Measurements from ENCODE around the gene DTNBP1. TPM values are rescaled to one million over a fixed set of nuclear protein-coding genes. Genes with fewer than 3 reads are reported as not detected.

DTNBP1 gene
- total RNA-seq, 1 experiment from 2014 or later: 20.7 TPM

DNA sequence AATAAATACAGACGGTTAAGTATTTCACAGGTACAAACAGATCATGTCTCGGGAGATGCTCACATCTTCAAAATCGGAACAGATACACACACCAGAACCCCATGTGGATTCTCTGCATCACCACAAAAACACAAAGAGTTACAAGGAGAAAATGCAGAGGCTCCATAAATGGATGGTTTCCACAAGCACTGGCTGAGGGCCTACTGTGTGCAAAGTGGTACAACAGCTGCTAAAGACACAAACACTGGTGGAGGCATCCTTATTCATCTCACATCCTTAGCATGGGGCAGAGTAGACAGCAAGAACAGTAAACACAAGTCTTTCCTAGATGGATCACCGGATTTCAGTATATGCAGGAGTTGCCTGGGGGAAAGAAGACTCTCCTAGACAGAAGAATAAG, 88.8 kb downstream of the DTNBP1 start:
- no peak overlapping the region for H3K27ac Mint-ChIP-seq (ENCODE audit: unreplicated experiment)
- H3K9me3 ChIP-seq: no peaks in the 10 kb centered on the region
- no peak for DNase-seq
- H3K4me1 Mint-ChIP-seq (ENCODE audit: low read depth, unreplicated experiment): peaks cover 31% of the 10 kb centered on the region
- H3K27me3 ChIP-seq (replicated peaks; ENCODE audit: control insufficient read depth, insufficient read depth, low read length): no peaks in the 10 kb centered on the region
- ChIA-PET CTCF (no interaction called here), POLR2A (no interaction called here)
- intact Hi-C loops (cut with micrococcal nuclease; ENCODE audit: unreplicated experiment): no loop called here
- H3K9me3 Mint-ChIP-seq (ENCODE audit: unreplicated experiment): no peaks in the 10 kb centered on the region
- no peak overlapping the region for H3K4me3 ChIP-seq (ENCODE audit: low read depth, low read length)
- no peak overlapping the region for H3K4me3 Mint-ChIP-seq (ENCODE audit: unreplicated experiment)
- H3K36me3 Mint-ChIP-seq (ENCODE audit: insufficient read depth, unreplicated experiment): no peaks in the 10 kb centered on the region
- H3K4me1 ChIP-seq: no peaks in the 10 kb centered on the region
- BruUV-seq (replicated peaks): no TSS peak
- no peaks in the 10 kb centered on the region for H3K27me3 Mint-ChIP-seq (ENCODE audit: insufficient read depth, unreplicated experiment)
- no peaks in the 10 kb centered on the region for H3K36me3 ChIP-seq (ENCODE audit: control insufficient read depth, insufficient read depth, low read length)
- TF ChIP-seq, protein P1, sequence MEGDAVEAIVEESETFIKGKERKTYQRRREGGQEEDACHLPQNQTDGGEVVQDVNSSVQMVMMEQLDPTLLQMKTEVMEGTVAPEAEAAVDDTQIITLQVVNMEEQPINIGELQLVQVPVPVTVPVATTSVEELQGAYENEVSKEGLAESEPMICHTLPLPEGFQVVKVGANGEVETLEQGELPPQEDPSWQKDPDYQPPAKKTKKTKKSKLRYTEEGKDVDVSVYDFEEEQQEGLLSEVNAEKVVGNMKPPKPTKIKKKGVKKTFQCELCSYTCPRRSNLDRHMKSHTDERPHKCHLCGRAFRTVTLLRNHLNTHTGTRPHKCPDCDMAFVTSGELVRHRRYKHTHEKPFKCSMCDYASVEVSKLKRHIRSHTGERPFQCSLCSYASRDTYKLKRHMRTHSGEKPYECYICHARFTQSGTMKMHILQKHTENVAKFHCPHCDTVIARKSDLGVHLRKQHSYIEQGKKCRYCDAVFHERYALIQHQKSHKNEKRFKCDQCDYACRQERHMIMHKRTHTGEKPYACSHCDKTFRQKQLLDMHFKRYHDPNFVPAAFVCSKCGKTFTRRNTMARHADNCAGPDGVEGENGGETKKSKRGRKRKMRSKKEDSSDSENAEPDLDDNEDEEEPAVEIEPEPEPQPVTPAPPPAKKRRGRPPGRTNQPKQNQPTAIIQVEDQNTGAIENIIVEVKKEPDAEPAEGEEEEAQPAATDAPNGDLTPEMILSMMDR (IDR thresholded peaks at IDR 0.05; ENCODE audit: insufficient read depth in 1 of 2, low read depth in 1 of 2, low read length in 1 of 2, severe bottlenecking in 1 of 2, unreplicated experiment in 1 of 2): no peak

DNA sequence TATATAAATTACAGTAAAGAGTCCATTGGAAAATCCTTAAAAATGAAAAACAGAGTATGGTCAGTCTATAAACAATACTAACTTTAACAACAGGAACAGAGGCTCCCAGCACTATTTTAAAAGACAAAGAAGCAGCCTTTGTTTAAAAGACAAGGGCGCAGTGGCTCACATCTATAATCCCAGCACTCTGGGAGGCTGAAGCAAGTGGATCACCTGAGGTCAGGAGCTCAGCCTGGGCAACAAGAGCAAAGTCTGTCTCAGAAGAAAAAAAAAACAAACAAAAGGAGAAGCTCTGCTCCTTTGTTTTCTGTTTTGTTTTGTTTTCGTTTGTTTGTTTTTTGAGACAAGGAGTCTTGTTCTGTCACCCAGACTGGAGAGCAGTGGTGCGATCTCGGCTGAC, 89.4 kb downstream of the DTNBP1 start:
- Mint-ChIP-seq H3K36me3 (ENCODE audit: insufficient read depth, unreplicated experiment) (no peaks in the 10 kb centered on the region), H3K27ac (ENCODE audit: unreplicated experiment) (no peak overlapping the region), H3K9me3 (ENCODE audit: unreplicated experiment) (no peaks in the 10 kb centered on the region), H3K4me3 (ENCODE audit: unreplicated experiment) (no peak overlapping the region), H3K27me3 (ENCODE audit: insufficient read depth, unreplicated experiment) (no peaks in the 10 kb centered on the region), H3K4me1 (ENCODE audit: low read depth, unreplicated experiment) (peaks cover 30% of the 10 kb centered on the region)
- H3K4me1 ChIP-seq: no peaks in the 10 kb centered on the region
- POLR2A ChIA-PET: no interaction called here
- H3K4me3 ChIP-seq (ENCODE audit: low read depth, low read length): no peak overlapping the region
- intact Hi-C loops (cut with micrococcal nuclease; ENCODE audit: unreplicated experiment): no loop called here
- H3K36me3 ChIP-seq (ENCODE audit: control insufficient read depth, insufficient read depth, low read length): no peaks in the 10 kb centered on the region
- no TSS peak for BruUV-seq (replicated peaks)
- TF ChIP-seq, protein P1 (IDR thresholded peaks at IDR 0.05; ENCODE audit: insufficient read depth in 1 of 2, low read depth in 1 of 2, low read length in 1 of 2, severe bottlenecking in 1 of 2, unreplicated experiment in 1 of 2): no peak
- CTCF ChIA-PET: no interaction called here
- no peak for DNase-seq
- H3K27me3 ChIP-seq (replicated peaks; ENCODE audit: control insufficient read depth, insufficient read depth, low read length): no peaks in the 10 kb centered on the region
- H3K9me3 ChIP-seq: no peaks in the 10 kb centered on the region

DNA sequence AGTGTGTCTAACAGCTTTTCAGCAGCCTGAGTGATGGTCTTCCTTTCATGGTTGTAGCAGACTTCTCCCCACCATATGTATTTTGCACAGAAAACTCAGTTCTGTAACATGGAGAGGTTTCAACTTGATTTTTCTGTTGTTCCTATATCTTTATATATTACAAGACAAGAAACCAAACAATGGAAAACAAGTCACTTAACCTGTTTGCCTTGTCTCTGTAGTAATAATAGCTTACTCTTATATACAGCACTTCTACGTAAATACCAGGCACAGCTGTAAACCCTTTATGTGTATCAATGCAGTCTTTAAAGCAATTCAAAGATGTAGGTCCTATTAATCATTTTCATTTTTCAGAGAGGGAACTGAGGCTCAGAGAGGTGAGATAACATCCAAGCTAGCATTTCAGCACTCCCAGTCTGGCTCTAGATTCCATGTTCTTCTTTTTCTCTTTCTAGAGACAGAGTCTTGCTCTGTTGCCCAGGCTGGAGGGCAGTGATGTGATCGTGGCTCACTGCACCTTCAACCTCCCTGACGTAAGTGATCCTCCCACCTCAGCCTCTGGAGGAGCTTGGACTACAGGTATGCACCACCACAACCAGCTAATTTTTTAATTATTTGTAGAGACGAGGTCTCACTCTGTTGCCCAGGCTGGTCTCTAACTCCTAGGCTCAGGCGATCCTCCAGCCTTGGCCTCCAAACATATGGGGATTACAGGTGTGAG, 90.4 kb downstream of the DTNBP1 start:
- Mint-ChIP-seq H3K9me3 (ENCODE audit: unreplicated experiment) (no peaks in the 10 kb centered on the region), H3K27me3 (ENCODE audit: insufficient read depth, unreplicated experiment) (no peaks in the 10 kb centered on the region), H3K36me3 (ENCODE audit: insufficient read depth, unreplicated experiment) (no peaks in the 10 kb centered on the region), H3K4me3 (ENCODE audit: unreplicated experiment) (no peak overlapping the region), H3K27ac (ENCODE audit: unreplicated experiment) (no peak overlapping the region), H3K4me1 (ENCODE audit: low read depth, unreplicated experiment) (peaks cover 21% of the 10 kb centered on the region)
- BruUV-seq (replicated peaks): no TSS peak
- Histone ChIP-seq H3K9me3 (no peaks in the 10 kb centered on the region), H3K4me1 (no peaks in the 10 kb centered on the region), H3K27me3 (replicated peaks; ENCODE audit: control insufficient read depth, insufficient read depth, low read length) (no peaks in the 10 kb centered on the region), H3K4me3 (ENCODE audit: low read depth, low read length) (no peak overlapping the region), H3K36me3 (ENCODE audit: control insufficient read depth, insufficient read depth, low read length) (no peaks in the 10 kb centered on the region)
- TF ChIP-seq, protein P1 (IDR thresholded peaks at IDR 0.05; ENCODE audit: insufficient read depth in 1 of 2, low read depth in 1 of 2, low read length in 1 of 2, severe bottlenecking in 1 of 2, unreplicated experiment in 1 of 2): no peak
- ChIA-PET CTCF (no interaction called here), POLR2A (no interaction called here)
- no peak for DNase-seq
- intact Hi-C loops (cut with micrococcal nuclease; ENCODE audit: unreplicated experiment): no loop called here

Data from Caco-2 (cell line).